GM23248 (cell line): ENCODE data around the gene CACNA1C.

Experiments
- EZH2 ChIP-seq: fragments of 200-600 bp; sonication (generic); IDR thresholded peaks from 2 replicates; pipeline ENCODE4 v1.6.1; 2018; ENCODE audit warnings: antibody characterized with exemption, mild to moderate bottlenecking; ENCODE audit not compliant: insufficient read depth, poor library complexity, severe bottlenecking
- EZH2phosphoT487 ChIP-seq: fragments of 200-600 bp; sonication (generic); IDR thresholded peaks from 2 replicates; pipeline ENCODE4 v1.6.1; 2018; ENCODE audit warnings: antibody characterized with exemption, moderate library complexity, mild to moderate bottlenecking, low read depth; ENCODE audit not compliant: insufficient read depth

DNA sequence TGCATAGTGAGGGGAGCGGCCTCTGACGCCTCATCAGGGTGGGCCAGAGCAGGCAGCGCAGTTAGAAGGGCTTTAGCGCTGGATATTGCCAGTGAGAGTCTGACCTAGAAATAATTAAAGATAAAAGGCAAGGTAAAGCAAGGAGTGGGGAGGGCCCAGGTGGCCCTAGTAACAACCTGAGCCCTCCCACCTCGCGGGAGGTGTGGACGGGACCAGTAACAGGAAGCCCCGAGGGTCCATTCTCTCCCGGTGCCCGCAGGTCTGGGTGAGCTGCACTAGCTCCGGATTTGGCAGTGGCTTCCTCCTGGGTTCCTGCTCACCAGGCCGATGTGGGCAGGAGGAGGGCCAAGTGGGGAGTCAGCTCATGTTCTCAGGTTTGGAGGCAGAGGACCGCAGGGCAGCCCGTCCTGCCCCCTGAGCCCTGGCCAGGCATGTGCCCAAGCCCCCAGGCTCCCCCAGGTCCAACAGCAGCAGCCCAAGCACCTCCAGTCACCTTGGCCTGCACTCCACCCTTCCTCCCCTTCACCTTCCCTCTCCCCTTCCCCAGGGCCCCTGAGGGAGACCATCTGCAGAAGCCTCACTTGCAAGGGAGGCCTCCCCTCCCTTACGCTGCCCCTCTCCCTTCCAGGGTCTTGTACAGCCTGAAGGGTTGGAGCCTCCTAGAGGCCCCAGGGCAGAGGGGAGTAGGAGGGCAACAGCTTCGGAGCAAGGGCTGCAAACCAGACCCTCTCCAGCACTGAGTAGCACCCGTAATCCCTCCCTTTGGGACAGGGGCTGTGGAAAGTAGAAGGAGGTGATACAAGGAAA lies 597.7 kb downstream of the CACNA1C start:
- no peak for TF ChIP-seq EZH2phosphoT487
- no peak for TF ChIP-seq EZH2
